ENCODE measurements around the gene PLP1. TPM values are rescaled to one million over a fixed set of nuclear protein-coding genes. Genes with fewer than 3 reads are reported as not detected.

Gene PLP1
- total RNA-seq, 1 donor from 2014 or later, result 0.59 TPM

DNA sequence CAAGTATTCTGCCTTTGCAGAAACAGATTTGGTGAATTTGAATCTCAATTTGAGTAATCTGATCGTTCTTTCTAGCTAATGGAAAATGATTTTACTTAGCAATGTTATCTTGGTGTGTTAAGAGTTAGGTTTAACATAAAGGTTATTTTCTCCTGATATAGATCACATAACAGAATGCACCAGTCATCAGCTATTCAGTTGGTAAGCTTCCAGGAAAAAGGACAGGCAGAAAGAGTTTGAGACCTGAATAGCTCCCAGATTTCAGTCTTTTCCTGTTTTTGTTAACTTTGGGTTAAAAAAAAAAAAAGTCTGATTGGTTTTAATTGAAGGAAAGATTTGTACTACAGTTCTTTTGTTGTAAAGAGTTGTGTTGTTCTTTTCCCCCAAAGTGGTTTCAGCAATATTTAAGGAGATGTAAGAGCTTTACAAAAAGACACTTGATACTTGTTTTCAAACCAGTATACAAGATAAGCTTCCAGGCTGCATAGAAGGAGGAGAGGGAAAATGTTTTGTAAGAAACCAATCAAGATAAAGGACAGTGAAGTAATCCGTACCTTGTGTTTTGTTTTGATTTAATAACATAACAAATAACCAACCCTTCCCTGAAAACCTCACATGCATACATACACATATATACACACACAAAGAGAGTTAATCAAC lies 15.3 kb downstream of the PLP1 start:
- Histone ChIP-seq H3K27me3 (ENCODE audit: low read depth) (no peaks in the 10 kb centered on the region), H3K27ac (no peak overlapping the region), H3K4me1 (no peaks in the 10 kb centered on the region), H3K9me3 (no peaks in the 10 kb centered on the region), H3K4me3 (no peak overlapping the region), H3K36me3 (no peaks in the 10 kb centered on the region)
- no peak for TF ChIP-seq CTCF (IDR thresholded peaks at IDR 0.05)
- ATAC-seq (no peak), DNase-seq (no peak)
- intact Hi-C loops (cut with DNase I), result no loop called here

GRCh38 chrX:103792916-103793544 lies 16.4 kb downstream of the PLP1 start:
- Histone ChIP-seq H3K9me3 (no peaks in the 10 kb centered on the region), H3K36me3 (no peaks in the 10 kb centered on the region), H3K4me1 (no peaks in the 10 kb centered on the region), H3K27me3 (ENCODE audit: low read depth) (no peaks in the 10 kb centered on the region), H3K27ac (no peak overlapping the region), H3K4me3 (no peak overlapping the region)
- ATAC-seq (no peak), DNase-seq (no peak)
- intact Hi-C loops (cut with DNase I), result no loop called here
- no peak for TF ChIP-seq CTCF (IDR thresholded peaks at IDR 0.05)

- Histone ChIP-seq H3K9me3 (no peaks in the 10 kb centered on the region), H3K27me3 (ENCODE audit: low read depth) (no peaks in the 10 kb centered on the region), H3K4me1 (no peaks in the 10 kb centered on the region), H3K27ac (no peak overlapping the region), H3K36me3 (no peaks in the 10 kb centered on the region), H3K4me3 (no peak overlapping the region)
- ATAC-seq (no peak), DNase-seq (no peak)
- intact Hi-C loops (cut with DNase I), result no loop called here
- no peak for TF ChIP-seq CTCF (IDR thresholded peaks at IDR 0.05)
Measured at GRCh38 chrX:103793545-103793940, 16.9 kb downstream of the PLP1 start.

- ATAC-seq, result no peak
- intact Hi-C loops (cut with DNase I), result no loop called here
Measured at GRCh38 chrX:103794119-103794518, 17.5 kb downstream of the PLP1 start.

DNA sequence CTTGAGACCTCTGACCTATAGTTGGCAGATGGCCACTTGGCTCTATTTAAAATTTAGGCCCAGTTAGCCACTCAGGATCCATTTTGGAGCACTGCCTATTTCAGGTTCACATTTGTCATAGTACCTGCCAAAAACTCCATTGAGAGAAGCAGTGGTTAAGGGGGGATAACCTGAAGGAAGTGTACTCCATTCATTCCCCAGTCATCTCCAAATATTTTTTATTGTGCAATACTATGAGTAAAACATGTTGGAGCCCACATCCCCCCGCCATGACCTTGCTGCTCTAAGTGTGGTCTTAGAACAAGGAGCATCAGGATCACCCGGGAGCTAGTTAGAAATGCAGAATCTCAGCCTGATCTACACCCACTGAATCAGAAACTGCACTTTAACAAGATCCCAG lies 21.1 kb downstream of the PLP1 start:
- no peak overlapping the region for H3K27ac ChIP-seq
- H3K9me3 ChIP-seq, result no peaks in the 10 kb centered on the region
- no peaks in the 10 kb centered on the region for H3K36me3 ChIP-seq
- no peak for TF ChIP-seq CTCF (IDR thresholded peaks at IDR 0.05)
- H3K27me3 ChIP-seq (ENCODE audit: low read depth), result no peaks in the 10 kb centered on the region
- ATAC-seq, result no peak
- H3K4me3 ChIP-seq, result no peak overlapping the region
- intact Hi-C loops (cut with DNase I), result no loop called here
- DNase-seq, result no peak
- no peaks in the 10 kb centered on the region for H3K4me1 ChIP-seq

More at GRCh38 chrX:103794119-103794518, 17.5 kb downstream of the PLP1 start:
- no peak for DNase-seq
- Histone ChIP-seq H3K4me1 (no peaks in the 10 kb centered on the region), H3K27me3 (ENCODE audit: low read depth) (no peaks in the 10 kb centered on the region), H3K9me3 (no peaks in the 10 kb centered on the region), H3K4me3 (no peak overlapping the region), H3K36me3 (no peaks in the 10 kb centered on the region), H3K27ac (no peak overlapping the region)
- TF ChIP-seq CTCF (IDR thresholded peaks at IDR 0.05), result no peak
